HepG2 (cell line): Measurements from ENCODE around the gene TEX53. TPM values are rescaled to one million over a fixed set of nuclear protein-coding genes. Genes with fewer than 3 reads are reported as not detected.

Experiments used
- ATAC-seq: fragments of 200-7000 bp; cut with Tn5 transposase; 3 replicates; pipeline ENCODE4 v1.9.1; 2020; ENCODE audit warnings: mild to moderate bottlenecking, moderate library complexity
- Bru-seq: library from RNA; stranded (reverse); fragments of 400-500 nt; gene quantifications from one replicate; lab custom pipeline; 2021; lab: Mats Ljungman, UMichigan
- BruChase-seq, 2 experiments: library from RNA; stranded (reverse); fragments of 400-500 nt; gene quantifications; one replicate each; lab custom pipeline; 2021; lab: Mats Ljungman, UMichigan
- BruUV-seq: library from RNA; stranded (reverse); fragments of 400-500 nt; replicated peaks from 2 replicates; lab custom pipeline; 2021; lab: Mats Ljungman, UMichigan
- CTCF ChIA-PET: fragments of 300-600 bp; formaldehyde crosslinking; extraction: SDS; loops from one replicate; lab custom pipeline; 2021; ENCODE audit warnings: low total read pairs, inconsistent platforms, low intra/inter-chr PET ratio; lab: Yijun Ruan, JAX
- POLR2A ChIA-PET: fragments of 350-600 bp; sonication (Branson Sonifier 250); formaldehyde crosslinking; loops from one replicate; lab custom pipeline; 2020; ENCODE audit warnings: antibody characterized with exemption, inconsistent platforms; lab: Yijun Ruan, JAX
- DNase-seq: peaks from one replicate; pipeline ENCODE4 v3.0.0-alpha.2; 2015; ENCODE audit warnings: low spot score
- FAIRE-seq: peaks from 3 replicates; lab custom pipeline; 2011; peaks lifted over from hg19 to GRCh38; lab: Jason Lieb, UNC
- H2AFZ ChIP-seq: one replicate; pipeline ENCODE4 v1.6.1; 2011; ENCODE audit warnings: low read length, inconsistent platforms
- H3K27ac ChIP-seq: fragments of 300-600 bp; 3 replicates; pipeline ENCODE4 v1.8.0; 2011; ENCODE audit warnings: mixed run types, mild to moderate bottlenecking, mixed read lengths, low read length, inconsistent platforms; ENCODE audit not compliant: insufficient read depth; ENCODE audit errors: extremely low read length
- H3K27me3 ChIP-seq, 2 experiments: fragments of 200-600 bp in 1 of 2; 2 replicates in 1 of 2; 3 replicates in 1 of 2; pipeline versions ENCODE4 v1.6.0 to v1.8.0; 2011; ENCODE audit warnings: low read length in 2 of 2, mild to moderate bottlenecking in 2 of 2, moderate library complexity in 2 of 2, inconsistent platforms in 1 of 2; ENCODE audit not compliant: insufficient read depth in 2 of 2, control insufficient read depth in 1 of 2
- H3K36me3 ChIP-seq, 2 experiments: fragments of 200-600 bp in 1 of 2; replicated peaks in 1 of 2; 2 replicates in 1 of 2; 3 replicates in 1 of 2; pipeline versions ENCODE4 v1.5.1 to v1.8.0; 2011; ENCODE audit warnings: low read length in 2 of 2, inconsistent platforms in 1 of 2; ENCODE audit not compliant: insufficient read depth in 2 of 2, control insufficient read depth in 1 of 2
- H3K4me1 ChIP-seq: 2 replicates; pipeline ENCODE4 v1.5.1; 2012; ENCODE audit warnings: low read length, inconsistent platforms; ENCODE audit not compliant: insufficient read depth
- H3K4me2 ChIP-seq: 2 replicates; pipeline ENCODE4 v1.6.0; 2011; ENCODE audit warnings: low read depth, low read length, inconsistent platforms
- H3K4me3 ChIP-seq, 3 experiments: fragments of 200-600 bp in 1 of 3; sonication (generic), shearing (Covaris generic) in 1 of 3; replicated peaks in 1 of 3; 2 replicates each; pipeline ENCODE4 v1.5.1; 2011 to 2016; ENCODE audit warnings: low read length in 3 of 3, inconsistent platforms in 2 of 3, low read depth in 2 of 3, mild to moderate bottlenecking in 2 of 3, control low read depth in 1 of 3, mixed read lengths in 1 of 3; ENCODE audit not compliant: insufficient read depth in 1 of 3
- H3K79me2 ChIP-seq: one replicate; pipeline ENCODE4 v1.6.1; 2011; ENCODE audit warnings: low read length, inconsistent platforms; ENCODE audit not compliant: insufficient read depth
- H3K9ac ChIP-seq: 2 replicates; pipeline ENCODE4 v1.6.0; 2011; ENCODE audit warnings: mild to moderate bottlenecking, low read depth, low read length, inconsistent platforms; ENCODE audit not compliant: insufficient read depth
- H3K9me3 ChIP-seq: 2 replicates; pipeline ENCODE4 v1.5.1; 2012; ENCODE audit warnings: mild to moderate bottlenecking, low read length
- H4K20me1 ChIP-seq: 2 replicates; pipeline ENCODE4 v1.6.0; 2011; ENCODE audit warnings: inconsistent platforms, mild to moderate bottlenecking, low read length, moderate library complexity; ENCODE audit not compliant: insufficient read depth
- GMEB1 ChIP-seq: sonication (generic); formaldehyde crosslinking; IDR thresholded peaks from 2 replicates; pipeline ENCODE4 v1.5.1; 2020; ENCODE audit warnings: missing genetic modification reagents, mild to moderate bottlenecking, borderline replicate concordance
- MAF1 ChIP-seq: sonication (generic); formaldehyde crosslinking; IDR thresholded peaks from 2 replicates; pipeline ENCODE4 v1.5.0; 2020; ENCODE audit warnings: missing genetic modification reagents, borderline replicate concordance
- PHF20 ChIP-seq: sonication (generic); formaldehyde crosslinking; IDR thresholded peaks from 2 replicates; pipeline ENCODE4 v1.5.0; 2020; ENCODE audit warnings: mild to moderate bottlenecking, missing genetic modification reagents
- SPEN ChIP-seq: sonication (generic); formaldehyde crosslinking; IDR thresholded peaks from 2 replicates; pipeline ENCODE4 v1.5.1; 2020; ENCODE audit warnings: low read depth, mild to moderate bottlenecking, missing genetic modification reagents
- TAF1 ChIP-seq: sonication (generic); formaldehyde crosslinking; IDR thresholded peaks from 2 replicates; pipeline ENCODE4 v1.4.0; 2020; ENCODE audit warnings: missing genetic modification reagents
- ZNF572 ChIP-seq: sonication (generic); formaldehyde crosslinking; IDR thresholded peaks from 2 replicates; pipeline ENCODE4 v1.5.1; 2020; ENCODE audit warnings: mild to moderate bottlenecking, missing genetic modification reagents
- WGBS: methylation state at CpG from one replicate; pipeline ENCODE4 v1.1.6; 2017; ENCODE audit warnings: low lambda C conversion rate; 5-methylcytosine and 5-hydroxymethylcytosine counted together
- in situ Hi-C: cut with HindIII; loops from 2 replicates; pipeline ENCODE4 v1.10.0; 2017; ENCODE audit warnings: low pct_unique_long_range_greater_than_20kb; ENCODE audit not compliant: extremely low pct_ligation_motif_present
- intact Hi-C: fragments of 100-400 bp; cut with micrococcal nuclease; formaldehyde crosslinking; loops from one replicate; pipeline ENCODE4 v1.10.0; 2022; ENCODE audit not compliant: unreplicated experiment
- long read RNA-seq, 2 experiments: library from RNA in 1 of 2; library from polyadenylated mRNA in 1 of 2; stranded (forward) in 1 of 2; unstranded in 1 of 2; transcript quantifications; one replicate each; pipeline ENCODE4 v2.0.0, GENCODE V29; 2019 to 2022
- polyA minus RNA-seq, 3 experiments: library from RNA; depleted of rRNA, polyadenylated mRNA; stranded (reverse); fragments of >200 nt; gene quantifications; 2 replicates each; pipeline ENCODE4 v1.2.3, GENCODE V29; 2011; ENCODE audit warnings: low replicate concordance in 1 of 3
- polyA plus RNA-seq, 8 experiments: library from polyadenylated mRNA; depleted of rRNA in 3 of 8; stranded (reverse) in 7 of 8; unstranded in 1 of 8; fragments of >200 nt; fragmentation: Illumina TruSeq in 4 of 8; extraction: Trizol in 4 of 8; gene quantifications; 2 replicates each; pipeline versions ENCODE4 v1.2.1 to v1.2.3, GENCODE V29; 2011 to 2016; ENCODE audit warnings: low read depth in 4 of 8, missing spikeins in 1 of 8, mixed read lengths in 1 of 8; ENCODE audit not compliant: insufficient read depth in 1 of 8
- total RNA-seq, 5 experiments: library from RNA; depleted of rRNA; stranded (reverse); fragments of >200 nt; fragmentation: Illumina TruSeq; extraction: Trizol; gene quantifications; 2 replicates each; pipeline ENCODE4 v1.2.3, GENCODE V29; 2016; ENCODE audit warnings: low read depth in 1 of 5

Gene TEX53
- not detected in 2 replicates for total RNA-seq (2016; rRNA removed; fragmentation: Illumina TruSeq; extraction: Trizol)
- not detected in 2 replicates for total RNA-seq (2016; cell fraction: cytosol; rRNA removed; fragmentation: Illumina TruSeq; extraction: Trizol; ENCODE audit: low read depth)
- total RNA-seq (2016; cell fraction: insoluble cytoplasmic fraction; rRNA removed; fragmentation: Illumina TruSeq; extraction: Trizol): not detected in 2 replicates
- total RNA-seq (2016; cell fraction: membrane; rRNA removed; fragmentation: Illumina TruSeq; extraction: Trizol): not detected in 2 replicates
- total RNA-seq (2016; cell fraction: nucleus; rRNA removed; fragmentation: Illumina TruSeq; extraction: Trizol): not detected in 2 replicates
- not detected in 2 replicates for polyA plus RNA-seq (2011; rRNA removed)
- polyA plus RNA-seq (2011; cell fraction: cytosol; rRNA removed): not detected in 2 replicates
- not detected in 2 replicates for polyA plus RNA-seq (2011; cell fraction: nucleus; rRNA removed)
- not detected in 2 replicates for polyA plus RNA-seq (2012)
- not detected in 2 replicates for polyA plus RNA-seq (2016; cell fraction: cytosol; fragmentation: Illumina TruSeq; extraction: Trizol; ENCODE audit: low read depth)
- polyA plus RNA-seq (2016; cell fraction: insoluble cytoplasmic fraction; fragmentation: Illumina TruSeq; extraction: Trizol; ENCODE audit: low read depth): not detected in 2 replicates
- not detected in 2 replicates for polyA plus RNA-seq (2016; cell fraction: membrane; fragmentation: Illumina TruSeq; extraction: Trizol; ENCODE audit: low read depth)
- not detected in 2 replicates for polyA plus RNA-seq (2016; cell fraction: nucleus; fragmentation: Illumina TruSeq; extraction: Trizol; ENCODE audit: insufficient read depth, low read depth)
- polyA minus RNA-seq (2011; rRNA and poly(A)+ RNA removed; ENCODE audit: low replicate concordance): not detected in 2 replicates
- not detected in 2 replicates for polyA minus RNA-seq (2011; cell fraction: cytosol; rRNA and poly(A)+ RNA removed)
- not detected in 2 replicates for polyA minus RNA-seq (2011; cell fraction: nucleus; rRNA and poly(A)+ RNA removed)
- Bru-seq, nascent RNA: not detected
- BruChase-seq, experiment 1, labeled RNA remaining after a 6-hour chase: not detected
- not detected for BruChase-seq, experiment 2, labeled RNA remaining after a 2-hour chase
- long read RNA-seq, experiment 1: 0 reads
- long read RNA-seq, experiment 2: 0 reads

- ATAC-seq: no peak
- Histone ChIP-seq H3K4me1 (no peaks in the 10 kb centered on the region), H3K4me2 (no peak within 1 kb of the TSS), H2AFZ (no peak within 1 kb of the TSS), H3K9ac (no peak within 1 kb of the TSS), H3K9me3 (no peaks in the 10 kb centered on the region), H4K20me1 (no peaks in the 10 kb centered on the region), H3K27me3 (peaks cover 1 to 24% of the 10 kb centered on the region in 2 experiments; a peak in 3 of 5 replicates), H3K36me3 (no peaks in the 10 kb centered on the region), H3K79me2 (no peaks in the 10 kb centered on the region), H3K27ac (no peak within 1 kb of the TSS), H3K4me3 (no peak within 1 kb of the TSS)
- no peak for DNase-seq
- intact Hi-C loops (no loop called here), in situ Hi-C loops (loop anchor here (10.0 kb wide), 2 partner anchors 223 to 253 kb away; no protein-coding TSS in a partner anchor)
- no TSS peak for BruUV-seq
- ChIA-PET CTCF (no interaction called here), POLR2A (no interaction called here)
- 81% methylated on average over 3 of the region's 6 CpGs for WGBS
- FAIRE-seq: no peak
- TF ChIP-seq MAF1 (CRISPR knock-in tag) (no peak), PHF20 (CRISPR knock-in tag) (no peak)
These were observed at the start of gene TEX53 for GRCh38 chr9:114657705-114658104. TSS of gene TEX53 (minus strand) at chr9:114657805. CDS start at chr9:114657774, 31 bp downstream.

DNA sequence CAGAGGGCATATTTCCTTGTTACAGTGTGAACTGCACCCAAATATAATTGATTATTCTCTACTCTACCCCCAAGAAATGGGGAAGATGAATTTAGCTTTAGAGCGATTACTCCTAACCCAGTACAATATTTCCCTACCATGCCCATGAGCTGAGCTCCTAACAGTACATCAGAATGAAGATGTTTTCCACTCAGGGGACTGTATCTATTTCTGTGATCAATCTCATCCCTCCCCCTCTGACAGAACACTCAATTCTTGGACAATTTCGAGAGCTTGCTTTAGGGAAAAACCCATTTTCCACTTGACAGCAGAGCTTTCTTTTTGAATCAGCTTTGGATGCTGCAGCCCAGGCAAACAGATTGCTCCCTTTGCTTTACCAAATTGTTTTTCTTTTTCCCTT, 49.1 kb upstream of the TEX53 start:
- in situ Hi-C loops (no loop called here), intact Hi-C loops (no loop called here)
- ChIA-PET POLR2A (no interaction called here), CTCF (no interaction called here)
- Histone ChIP-seq H3K4me3 (no peak overlapping the region), H3K27ac (no peak overlapping the region), H3K36me3 (no peaks in the 10 kb centered on the region), H3K4me1 (no peaks in the 10 kb centered on the region), H3K9me3 (no peaks in the 10 kb centered on the region), H3K4me2 (no peak overlapping the region), H2AFZ (no peak overlapping the region), H3K27me3 (peaks cover 0 to 5% of the 10 kb centered on the region in 2 experiments; a peak in 1 of 5 replicates), H4K20me1 (no peaks in the 10 kb centered on the region), H3K9ac (no peak overlapping the region), H3K79me2 (no peaks in the 10 kb centered on the region)
- BruUV-seq: no TSS peak
- TF ChIP-seq GMEB1 (CRISPR knock-in tag): no peak
- TF ChIP-seq SPEN: no peak
- TF ChIP-seq TAF1 (CRISPR knock-in tag): no peak
- no peak for TF ChIP-seq ZNF572 (CRISPR knock-in tag)
- ATAC-seq (no peak), DNase-seq (no peak), FAIRE-seq (no peak)
- 27% methylated on average over 2 of the region's 2 CpGs for WGBS
